CD4-positive, alpha-beta T cell treated with Interleukin-15 for 1 hour (primary cell): ENCODE measurements around the gene TMEM53.
"Not testable (repeated sequence)": the region's sequence is repeated elsewhere in the genome, so short reads cannot be mapped to it uniquely, and the experiment has no call there.

Source experiments
- DNase-seq: peaks from one replicate; pipeline ENCODE4 v3.0.0-alpha.2; 2020

The TMEM53 gene

GRCh38 chr1:44674113-44675000 is at the start of gene TMEM53, which contains the start of gene ARMH1:
TMEM53 (minus strand) TSS chr1:44674481; CDS start chr1:44674391, 90 bp downstream.
ARMH1 (plus strand) TSS chr1:44674714; CDS start chr1:44689698, 14,984 bp downstream.
- peak; percentile 99 for DNase-seq

GRCh38 chr1:44723496-44724295 is 49.4 kb upstream of the TMEM53 start:
- peak; percentile 56 for DNase-seq

GRCh38 chr1:44723064-44723463 is 48.8 kb upstream of the TMEM53 start:
- no peak for DNase-seq

- DNase-seq, result peak; percentile 90
These were observed 47.4 kb upstream of the TMEM53 start for GRCh38 chr1:44721485-44722361.

GRCh38 chr1:44720281-44720680 is 46.0 kb upstream of the TMEM53 start:
- DNase-seq, result no peak

GRCh38 chr1:44719318-44719717 is 45.0 kb upstream of the TMEM53 start:
- no peak for DNase-seq

GRCh38 chr1:44718091-44718490 is 43.8 kb upstream of the TMEM53 start:
- no peak for DNase-seq

- no peak for DNase-seq
These were observed 43.4 kb upstream of the TMEM53 start for GRCh38 chr1:44717653-44718052.

- DNase-seq, result no peak
These were observed 42.9 kb upstream of the TMEM53 start for GRCh38 chr1:44717156-44717555.

- peak; percentile 76 for DNase-seq
These were observed 40.8 kb upstream of the TMEM53 start for GRCh38 chr1:44714944-44715571.

GRCh38 chr1:44714532-44714931 is 40.3 kb upstream of the TMEM53 start:
- DNase-seq, result no peak

- DNase-seq, result no peak
These were observed 39.1 kb upstream of the TMEM53 start for GRCh38 chr1:44713321-44713781.

GRCh38 chr1:44707959-44708831 is 33.9 kb upstream of the TMEM53 start:
- no peak for DNase-seq

- DNase-seq, result no peak
These were observed 33.0 kb upstream of the TMEM53 start for GRCh38 chr1:44707112-44707881.

GRCh38 chr1:44705938-44706337 is 31.7 kb upstream of the TMEM53 start:
- DNase-seq, result no peak

- no peak for DNase-seq
These were observed 31.2 kb upstream of the TMEM53 start for GRCh38 chr1:44705470-44705869.

- DNase-seq, result no peak
These were observed 26.9 kb upstream of the TMEM53 start for GRCh38 chr1:44701141-44701573.

- no peak for DNase-seq
These were observed 26.3 kb upstream of the TMEM53 start for GRCh38 chr1:44700573-44700972.

GRCh38 chr1:44699375-44699774 is 25.1 kb upstream of the TMEM53 start:
- DNase-seq, result not testable (repeated sequence)

GRCh38 chr1:44698138-44698537 is 23.9 kb upstream of the TMEM53 start:
- no peak for DNase-seq
